ENCODE data around the gene ADO. TPM values are rescaled to one million over a fixed set of nuclear protein-coding genes. Genes with fewer than 3 reads are reported as not detected.
"Not testable (repeated sequence)": the region's sequence is repeated elsewhere in the genome, so short reads cannot be mapped to it uniquely, and the experiment has no call there.

ADO gene
- total RNA-seq, 1 donor from 2014 or later = 27.5 TPM

DNA sequence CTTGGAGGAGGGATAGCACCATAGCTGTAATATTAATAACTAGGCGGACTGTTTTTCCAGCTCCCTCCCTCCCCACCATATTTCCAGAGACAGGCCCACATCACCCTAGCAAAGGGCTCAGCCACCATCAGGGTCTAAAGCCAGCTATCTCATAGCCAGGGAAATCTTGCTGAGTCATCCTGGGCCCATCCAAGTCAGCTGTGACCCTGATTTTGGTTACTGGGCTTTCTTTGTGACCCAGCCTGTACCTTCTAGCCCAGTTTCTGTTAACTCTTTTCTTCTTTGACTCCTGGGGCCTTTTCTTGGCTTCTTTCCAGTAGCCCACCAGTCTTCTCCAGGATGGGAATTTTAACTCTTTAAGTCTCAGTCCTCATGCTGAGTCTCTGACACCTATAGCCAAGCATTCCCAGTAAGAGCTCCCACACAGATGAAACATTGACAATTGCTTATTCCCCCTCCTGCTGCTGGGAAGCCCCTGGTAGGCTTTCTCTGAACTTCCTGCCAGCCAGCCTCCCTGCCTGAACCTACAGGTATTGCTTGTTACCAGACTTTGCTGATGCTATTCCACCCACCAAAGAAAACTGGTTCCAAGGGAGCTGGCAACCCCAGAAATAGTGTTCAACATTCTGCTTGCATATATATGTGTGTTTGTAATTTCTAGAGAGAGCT is 34.8 kb upstream of the ADO start:
- H3K4me1 Mint-ChIP-seq (ENCODE audit: unreplicated experiment) = peaks cover 16% of the 10 kb centered on the region
- no peaks in the 10 kb centered on the region for H3K36me3 Mint-ChIP-seq
- H3K27me3 Mint-ChIP-seq = peaks cover 6% of the 10 kb centered on the region
- no peak for TF ChIP-seq CTCF (conservative IDR thresholded peaks at IDR 0.05)
- DNase-seq (ENCODE audit: extremely low spot score, unreplicated experiment) = no peak
- no peak overlapping the region for H3K27ac Mint-ChIP-seq
- H3K4me3 Mint-ChIP-seq = no peak overlapping the region
- no peaks in the 10 kb centered on the region for H3K9me3 Mint-ChIP-seq

- Mint-ChIP-seq H3K4me1 (ENCODE audit: unreplicated experiment) (peaks cover 16% of the 10 kb centered on the region), H3K4me3 (no peak overlapping the region), H3K27ac (no peak overlapping the region), H3K9me3 (peaks cover 5% of the 10 kb centered on the region), H3K36me3 (no peaks in the 10 kb centered on the region), H3K27me3 (peaks cover 6% of the 10 kb centered on the region)
- no peak for DNase-seq (ENCODE audit: extremely low spot score, unreplicated experiment)
- TF ChIP-seq CTCF (conservative IDR thresholded peaks at IDR 0.05) = no peak
These were observed 32.1 kb upstream of the ADO start for GRCh38 chr10:62772186-62772974.

DNA sequence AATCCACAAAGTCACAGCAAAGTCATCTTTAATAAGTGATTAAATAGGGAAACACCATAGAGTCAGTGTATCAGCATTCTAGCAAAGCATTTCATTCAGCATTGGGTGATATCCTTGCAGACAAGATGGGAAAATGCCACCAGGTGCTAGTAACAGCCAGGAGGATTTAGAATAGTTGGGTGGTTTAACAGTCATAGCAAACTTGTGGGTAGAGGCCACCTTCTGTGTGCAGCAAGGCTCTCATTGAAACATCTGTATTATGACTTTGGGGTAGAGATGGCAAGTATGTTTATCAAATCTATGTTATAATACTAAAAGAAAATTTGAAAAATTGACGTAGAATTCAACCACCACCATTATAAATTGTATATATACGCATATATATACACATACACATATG is 26.4 kb upstream of the ADO start:
- Mint-ChIP-seq H3K4me1 (ENCODE audit: unreplicated experiment) (no peaks in the 10 kb centered on the region), H3K4me3 (no peak overlapping the region), H3K9me3 (peaks cover 5% of the 10 kb centered on the region), H3K27me3 (peaks cover 8% of the 10 kb centered on the region), H3K27ac (no peak overlapping the region), H3K36me3 (no peaks in the 10 kb centered on the region)
- no peak for DNase-seq (ENCODE audit: extremely low spot score, unreplicated experiment)
- no peak for TF ChIP-seq CTCF (conservative IDR thresholded peaks at IDR 0.05)

- no peak for TF ChIP-seq CTCF (conservative IDR thresholded peaks at IDR 0.05)
- H3K4me3 Mint-ChIP-seq = no peak overlapping the region
- H3K27ac Mint-ChIP-seq = no peak overlapping the region
- no peaks in the 10 kb centered on the region for H3K36me3 Mint-ChIP-seq
- no peak for DNase-seq (ENCODE audit: extremely low spot score, unreplicated experiment)
- peaks cover 10% of the 10 kb centered on the region for H3K9me3 Mint-ChIP-seq
- no peaks in the 10 kb centered on the region for H3K4me1 Mint-ChIP-seq (ENCODE audit: unreplicated experiment)
- peaks cover 4% of the 10 kb centered on the region for H3K27me3 Mint-ChIP-seq
These were observed 24.9 kb upstream of the ADO start for GRCh38 chr10:62779487-62780248.

GRCh38 chr10:62784537-62784936 is 20.0 kb upstream of the ADO start:
- not testable (repeated sequence) for H3K4me3 Mint-ChIP-seq; DNase-seq (ENCODE audit: extremely low spot score, unreplicated experiment); H3K36me3 Mint-ChIP-seq; H3K27ac Mint-ChIP-seq; H3K4me1 Mint-ChIP-seq (ENCODE audit: unreplicated experiment); H3K27me3 Mint-ChIP-seq
- H3K9me3 Mint-ChIP-seq = peaks cover 13% of the 10 kb centered on the region

GRCh38 chr10:62788285-62788684 is 16.2 kb upstream of the ADO start:
- Mint-ChIP-seq H3K4me1 (ENCODE audit: unreplicated experiment) (peaks cover 11% of the 10 kb centered on the region), H3K9me3 (peaks cover 13% of the 10 kb centered on the region)
- H3K36me3 Mint-ChIP-seq; DNase-seq (ENCODE audit: extremely low spot score, unreplicated experiment); H3K27ac Mint-ChIP-seq; H3K27me3 Mint-ChIP-seq; H3K4me3 Mint-ChIP-seq: not testable (repeated sequence)

Measured in type B pancreatic cell (in vitro differentiated cells).